HEK293 (cell line): ENCODE measurements around the gene CBX8.

Experiments
- SP2 ChIP-seq: fragments of 450-650 bp; formaldehyde crosslinking; IDR thresholded peaks from 2 replicates; pipeline ENCODE4 v1.5.1; 2016; ENCODE audit warnings: missing biosample characterization, missing genetic modification characterization
- ZNF248 ChIP-seq: fragments of 450-650 bp; formaldehyde crosslinking; IDR thresholded peaks from 2 replicates; pipeline ENCODE4 v1.5.1; 2017; ENCODE audit warnings: missing biosample characterization, missing genetic modification characterization
- ZNF302 ChIP-seq: fragments of 450-650 bp; formaldehyde crosslinking; IDR thresholded peaks from 2 replicates; pipeline ENCODE4 v1.5.1; 2016; ENCODE audit warnings: missing biosample characterization, missing genetic modification characterization, low read depth
- ZNF350 ChIP-seq: fragments of 450-650 bp; formaldehyde crosslinking; IDR thresholded peaks from 2 replicates; pipeline ENCODE4 v1.5.0; 2017; ENCODE audit warnings: missing biosample characterization, mild to moderate bottlenecking, missing genetic modification characterization
- ZNF473 ChIP-seq: fragments of 450-650 bp; formaldehyde crosslinking; IDR thresholded peaks from 2 replicates; pipeline ENCODE4 v1.5.1; 2017; ENCODE audit warnings: missing biosample characterization, missing genetic modification characterization
- ZNF785 ChIP-seq: fragments of 450-650 bp; formaldehyde crosslinking; IDR thresholded peaks from 2 replicates; pipeline ENCODE4 v1.5.1; 2016; ENCODE audit warnings: missing biosample characterization, missing genetic modification characterization
- TF ChIP-seq, protein P1 (sequence below): fragments of 450-650 bp; formaldehyde crosslinking; IDR thresholded peaks from 2 replicates; pipeline ENCODE4 v1.5.1; 2016; ENCODE audit warnings: missing biosample characterization, missing genetic modification characterization
- TF ChIP-seq, protein P2 (sequence below): fragments of 450-650 bp; formaldehyde crosslinking; IDR thresholded peaks from 2 replicates; pipeline ENCODE4 v1.5.1; 2016; ENCODE audit warnings: missing biosample characterization, missing genetic modification characterization
- TF ChIP-seq, protein P3 (sequence below): fragments of 450-650 bp; formaldehyde crosslinking; IDR thresholded peaks from 2 replicates; pipeline ENCODE4 v1.5.1; 2016; ENCODE audit warnings: missing biosample characterization, missing genetic modification characterization

DNA sequence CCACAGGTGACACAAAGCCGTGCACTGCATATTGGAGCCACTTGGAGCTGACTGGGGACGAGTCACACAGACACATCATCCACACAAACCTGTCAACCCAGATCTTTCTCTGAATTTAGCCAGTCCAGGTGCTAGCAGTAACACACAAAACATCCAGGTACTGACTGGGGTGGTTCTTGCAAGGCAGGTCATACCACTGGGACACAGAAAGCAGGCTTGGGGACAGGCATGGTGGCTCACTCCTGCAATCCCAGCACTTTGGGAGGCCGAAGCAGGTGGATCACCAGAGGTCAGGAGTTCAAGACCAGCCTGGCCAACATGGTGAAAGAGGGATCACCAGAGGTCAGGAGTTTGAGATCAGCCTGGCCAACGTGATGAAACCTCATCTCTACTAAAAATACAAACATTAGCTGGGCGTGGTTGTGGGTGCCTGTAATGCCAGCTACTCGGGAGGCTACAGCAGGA lies 51.2 kb downstream of the CBX8 start:
- TF ChIP-seq, protein P1, sequence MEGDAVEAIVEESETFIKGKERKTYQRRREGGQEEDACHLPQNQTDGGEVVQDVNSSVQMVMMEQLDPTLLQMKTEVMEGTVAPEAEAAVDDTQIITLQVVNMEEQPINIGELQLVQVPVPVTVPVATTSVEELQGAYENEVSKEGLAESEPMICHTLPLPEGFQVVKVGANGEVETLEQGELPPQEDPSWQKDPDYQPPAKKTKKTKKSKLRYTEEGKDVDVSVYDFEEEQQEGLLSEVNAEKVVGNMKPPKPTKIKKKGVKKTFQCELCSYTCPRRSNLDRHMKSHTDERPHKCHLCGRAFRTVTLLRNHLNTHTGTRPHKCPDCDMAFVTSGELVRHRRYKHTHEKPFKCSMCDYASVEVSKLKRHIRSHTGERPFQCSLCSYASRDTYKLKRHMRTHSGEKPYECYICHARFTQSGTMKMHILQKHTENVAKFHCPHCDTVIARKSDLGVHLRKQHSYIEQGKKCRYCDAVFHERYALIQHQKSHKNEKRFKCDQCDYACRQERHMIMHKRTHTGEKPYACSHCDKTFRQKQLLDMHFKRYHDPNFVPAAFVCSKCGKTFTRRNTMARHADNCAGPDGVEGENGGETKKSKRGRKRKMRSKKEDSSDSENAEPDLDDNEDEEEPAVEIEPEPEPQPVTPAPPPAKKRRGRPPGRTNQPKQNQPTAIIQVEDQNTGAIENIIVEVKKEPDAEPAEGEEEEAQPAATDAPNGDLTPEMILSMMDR (tag by site-specific recombination), result no peak
- TF ChIP-seq, protein P2, sequence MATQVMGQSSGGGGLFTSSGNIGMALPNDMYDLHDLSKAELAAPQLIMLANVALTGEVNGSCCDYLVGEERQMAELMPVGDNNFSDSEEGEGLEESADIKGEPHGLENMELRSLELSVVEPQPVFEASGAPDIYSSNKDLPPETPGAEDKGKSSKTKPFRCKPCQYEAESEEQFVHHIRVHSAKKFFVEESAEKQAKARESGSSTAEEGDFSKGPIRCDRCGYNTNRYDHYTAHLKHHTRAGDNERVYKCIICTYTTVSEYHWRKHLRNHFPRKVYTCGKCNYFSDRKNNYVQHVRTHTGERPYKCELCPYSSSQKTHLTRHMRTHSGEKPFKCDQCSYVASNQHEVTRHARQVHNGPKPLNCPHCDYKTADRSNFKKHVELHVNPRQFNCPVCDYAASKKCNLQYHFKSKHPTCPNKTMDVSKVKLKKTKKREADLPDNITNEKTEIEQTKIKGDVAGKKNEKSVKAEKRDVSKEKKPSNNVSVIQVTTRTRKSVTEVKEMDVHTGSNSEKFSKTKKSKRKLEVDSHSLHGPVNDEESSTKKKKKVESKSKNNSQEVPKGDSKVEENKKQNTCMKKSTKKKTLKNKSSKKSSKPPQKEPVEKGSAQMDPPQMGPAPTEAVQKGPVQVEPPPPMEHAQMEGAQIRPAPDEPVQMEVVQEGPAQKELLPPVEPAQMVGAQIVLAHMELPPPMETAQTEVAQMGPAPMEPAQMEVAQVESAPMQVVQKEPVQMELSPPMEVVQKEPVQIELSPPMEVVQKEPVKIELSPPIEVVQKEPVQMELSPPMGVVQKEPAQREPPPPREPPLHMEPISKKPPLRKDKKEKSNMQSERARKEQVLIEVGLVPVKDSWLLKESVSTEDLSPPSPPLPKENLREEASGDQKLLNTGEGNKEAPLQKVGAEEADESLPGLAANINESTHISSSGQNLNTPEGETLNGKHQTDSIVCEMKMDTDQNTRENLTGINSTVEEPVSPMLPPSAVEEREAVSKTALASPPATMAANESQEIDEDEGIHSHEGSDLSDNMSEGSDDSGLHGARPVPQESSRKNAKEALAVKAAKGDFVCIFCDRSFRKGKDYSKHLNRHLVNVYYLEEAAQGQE (tag by site-specific recombination), result no peak
- TF ChIP-seq ZNF302 (no peak), ZNF248 (tag by site-specific recombination) (no peak), ZNF350 (tag by site-specific recombination) (no peak), SP2 (tag by site-specific recombination) (no peak), ZNF785 (no peak), ZNF473 (tag by site-specific recombination) (no peak)
- TF ChIP-seq, protein P3, sequence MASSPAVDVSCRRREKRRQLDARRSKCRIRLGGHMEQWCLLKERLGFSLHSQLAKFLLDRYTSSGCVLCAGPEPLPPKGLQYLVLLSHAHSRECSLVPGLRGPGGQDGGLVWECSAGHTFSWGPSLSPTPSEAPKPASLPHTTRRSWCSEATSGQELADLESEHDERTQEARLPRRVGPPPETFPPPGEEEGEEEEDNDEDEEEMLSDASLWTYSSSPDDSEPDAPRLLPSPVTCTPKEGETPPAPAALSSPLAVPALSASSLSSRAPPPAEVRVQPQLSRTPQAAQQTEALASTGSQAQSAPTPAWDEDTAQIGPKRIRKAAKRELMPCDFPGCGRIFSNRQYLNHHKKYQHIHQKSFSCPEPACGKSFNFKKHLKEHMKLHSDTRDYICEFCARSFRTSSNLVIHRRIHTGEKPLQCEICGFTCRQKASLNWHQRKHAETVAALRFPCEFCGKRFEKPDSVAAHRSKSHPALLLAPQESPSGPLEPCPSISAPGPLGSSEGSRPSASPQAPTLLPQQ (tag by site-specific recombination), result no peak
